DMS53 (cell line): ENCODE data around the gene RASA4B.

ENCODE experiments used
- DNase-seq: peaks from one replicate; lab custom pipeline; 2025; lab: John Stamatoyannopoulos, UW

RASA4B gene

DNA sequence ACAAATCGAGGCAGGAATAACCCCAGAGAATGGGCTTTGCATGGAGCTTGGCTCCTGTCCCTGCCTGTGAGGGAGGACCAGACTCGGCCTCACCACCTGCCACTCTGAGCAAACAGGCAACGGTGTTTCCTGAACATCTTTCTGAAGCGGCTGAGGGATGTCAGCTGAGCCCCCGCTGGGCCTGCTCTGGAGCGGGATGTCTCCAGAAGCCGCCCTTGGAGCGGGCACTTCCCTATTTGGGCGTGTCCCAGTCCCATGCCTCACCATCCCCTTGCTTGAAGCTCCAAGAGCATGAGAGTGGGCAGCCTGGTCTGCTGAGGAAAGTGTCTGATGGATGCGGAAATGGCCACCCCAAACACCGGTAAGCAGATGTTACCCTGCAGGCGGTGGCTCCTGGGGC lies 63.1 kb downstream of the RASA4B start:
- peak; percentile 83 for DNase-seq

DNA sequence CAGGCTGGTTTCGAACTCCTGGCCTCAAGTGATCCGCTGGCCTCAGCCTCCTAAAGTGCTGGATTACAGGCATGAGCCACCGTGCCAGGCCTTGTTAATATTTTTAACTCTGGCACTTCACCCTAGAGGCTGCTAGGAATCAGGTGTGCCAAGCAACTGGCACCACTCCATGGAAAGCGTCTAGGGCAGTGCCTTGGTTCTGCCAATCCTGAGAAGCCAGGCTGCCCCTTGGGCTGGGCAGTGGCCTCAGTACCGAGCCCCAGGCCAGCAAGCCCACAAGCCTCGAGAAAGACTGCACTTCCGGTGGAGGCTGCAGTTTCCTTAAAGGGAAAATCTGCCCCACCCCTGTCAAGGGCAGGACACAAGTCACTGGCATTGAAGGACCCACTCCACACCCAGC lies 64.3 kb downstream of the RASA4B start:
- DNase-seq: peak; percentile 52

GRCh38 chr7:102452451-102452850 lies 65.1 kb downstream of the RASA4B start:
- DNase-seq: no peak

- peak; percentile 94 for DNase-seq
Observed at GRCh38 chr7:102451371-102452054, 66.1 kb downstream of the RASA4B start.

GRCh38 chr7:102450242-102450641 lies 67.3 kb downstream of the RASA4B start:
- peak; percentile 66 for DNase-seq

- no peak for DNase-seq
Observed at GRCh38 chr7:102449136-102449535, 68.4 kb downstream of the RASA4B start.

DNA sequence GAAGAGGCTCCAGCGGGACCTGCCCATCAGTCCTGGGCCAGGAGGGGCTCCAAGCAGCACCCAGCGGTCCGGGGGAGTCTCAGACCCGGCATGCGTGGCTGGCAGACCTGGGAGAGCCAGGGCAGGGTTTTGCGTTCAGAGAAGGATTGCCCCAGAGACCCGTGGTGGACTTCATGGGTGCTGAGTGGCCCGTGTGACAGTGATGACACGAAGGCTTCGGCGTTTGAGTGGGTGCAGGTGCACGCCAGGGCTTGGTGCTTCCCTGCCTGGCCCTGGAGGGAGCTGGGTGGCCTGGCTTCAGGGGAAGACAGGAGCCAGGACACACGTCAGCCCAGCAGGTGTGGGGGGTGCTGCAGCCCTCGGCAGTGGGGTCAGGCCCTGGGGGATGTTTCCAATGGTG lies 70.3 kb downstream of the RASA4B start:
- no peak for DNase-seq

DNA sequence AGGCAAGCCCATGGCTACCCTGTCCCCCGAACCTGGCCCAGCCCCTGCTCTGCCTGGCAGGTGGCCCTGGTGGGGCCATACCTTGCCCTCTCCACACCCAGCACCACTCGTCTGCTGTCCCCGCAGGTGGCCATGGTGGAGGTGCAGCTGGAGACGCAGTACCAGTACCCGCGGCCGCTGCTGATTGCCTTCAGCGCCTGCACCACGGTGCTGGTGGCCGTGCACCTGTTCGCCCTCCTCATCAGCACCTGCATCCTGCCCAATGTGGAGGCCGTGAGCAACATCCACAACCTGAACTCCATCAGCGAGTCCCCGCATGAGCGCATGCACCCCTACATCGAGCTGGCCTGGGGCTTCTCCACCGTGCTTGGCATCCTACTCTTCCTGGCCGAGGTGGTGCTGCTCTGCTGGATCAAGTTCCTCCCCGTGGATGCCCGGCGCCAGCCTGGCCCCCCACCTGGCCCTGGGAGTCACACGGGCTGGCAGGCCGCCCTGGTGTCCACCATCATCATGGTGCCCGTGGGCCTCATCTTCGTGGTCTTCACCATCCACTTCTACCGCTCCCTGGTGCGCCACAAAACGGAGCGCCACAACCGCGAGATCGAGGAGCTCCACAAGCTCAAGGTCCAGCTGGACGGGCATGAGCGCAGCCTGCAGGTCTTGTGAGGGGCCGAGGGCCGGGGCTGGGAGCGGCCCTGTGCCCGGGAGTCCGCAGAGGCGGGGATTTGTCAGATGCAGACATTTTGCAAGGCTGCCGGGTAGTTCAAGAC lies 71.0 kb downstream of the RASA4B start:
- no peak for DNase-seq

DNA sequence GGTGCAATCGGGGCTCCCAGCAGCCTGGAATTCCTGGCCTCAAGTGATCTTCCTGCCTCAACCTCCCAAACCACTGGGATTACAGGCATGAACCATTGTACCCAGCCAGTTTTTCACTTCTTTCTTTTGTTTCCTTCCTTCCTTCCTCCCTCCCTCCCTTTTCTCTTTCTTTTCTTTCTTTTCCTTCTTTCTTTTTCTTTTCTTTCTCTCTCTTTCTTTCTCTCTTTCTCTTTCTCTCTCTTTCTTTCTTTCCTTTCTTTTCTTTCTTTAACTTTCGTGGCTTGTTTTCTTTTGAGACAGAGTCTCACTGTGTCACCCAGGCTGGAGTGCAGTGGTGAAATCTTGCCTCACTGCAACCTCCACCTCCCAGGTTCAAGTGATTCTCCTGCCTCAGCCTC lies 71.9 kb downstream of the RASA4B start:
- DNase-seq: no peak

DNA sequence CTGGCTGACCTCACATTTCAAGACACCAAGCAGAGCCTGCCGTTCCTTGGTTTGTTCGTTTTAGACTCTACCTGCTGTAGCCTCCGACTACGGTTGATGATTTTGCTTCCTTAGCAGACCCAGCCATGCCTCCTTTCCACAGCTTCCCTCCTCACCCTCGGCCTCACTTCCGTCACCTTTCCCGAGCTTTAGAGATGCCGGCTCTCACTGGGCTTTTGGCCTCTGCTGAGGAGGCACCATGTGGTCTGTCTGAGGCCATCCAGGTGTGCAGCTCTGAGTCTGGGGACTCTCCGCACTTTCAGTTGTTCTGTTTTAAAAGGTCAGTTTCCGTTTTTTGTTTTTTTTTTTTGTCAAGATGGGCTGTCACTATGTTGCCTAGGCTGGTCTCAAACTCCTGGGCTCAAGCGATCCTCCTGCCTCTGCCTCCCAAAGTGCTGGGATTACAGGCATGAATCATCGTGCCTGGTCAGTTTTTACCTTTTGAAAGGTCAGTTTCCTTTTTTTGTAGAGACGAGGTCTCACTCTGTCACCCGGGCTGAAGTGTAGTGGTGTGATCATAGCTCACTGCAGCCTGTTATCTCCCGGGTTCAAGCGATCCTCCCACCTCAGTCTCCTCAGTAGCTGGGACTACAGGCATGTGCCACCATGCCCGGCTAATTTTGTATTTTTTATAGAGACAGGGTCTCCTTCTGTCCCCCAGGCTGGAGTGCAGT lies 72.5 kb downstream of the RASA4B start:
- DNase-seq: no peak

DNA sequence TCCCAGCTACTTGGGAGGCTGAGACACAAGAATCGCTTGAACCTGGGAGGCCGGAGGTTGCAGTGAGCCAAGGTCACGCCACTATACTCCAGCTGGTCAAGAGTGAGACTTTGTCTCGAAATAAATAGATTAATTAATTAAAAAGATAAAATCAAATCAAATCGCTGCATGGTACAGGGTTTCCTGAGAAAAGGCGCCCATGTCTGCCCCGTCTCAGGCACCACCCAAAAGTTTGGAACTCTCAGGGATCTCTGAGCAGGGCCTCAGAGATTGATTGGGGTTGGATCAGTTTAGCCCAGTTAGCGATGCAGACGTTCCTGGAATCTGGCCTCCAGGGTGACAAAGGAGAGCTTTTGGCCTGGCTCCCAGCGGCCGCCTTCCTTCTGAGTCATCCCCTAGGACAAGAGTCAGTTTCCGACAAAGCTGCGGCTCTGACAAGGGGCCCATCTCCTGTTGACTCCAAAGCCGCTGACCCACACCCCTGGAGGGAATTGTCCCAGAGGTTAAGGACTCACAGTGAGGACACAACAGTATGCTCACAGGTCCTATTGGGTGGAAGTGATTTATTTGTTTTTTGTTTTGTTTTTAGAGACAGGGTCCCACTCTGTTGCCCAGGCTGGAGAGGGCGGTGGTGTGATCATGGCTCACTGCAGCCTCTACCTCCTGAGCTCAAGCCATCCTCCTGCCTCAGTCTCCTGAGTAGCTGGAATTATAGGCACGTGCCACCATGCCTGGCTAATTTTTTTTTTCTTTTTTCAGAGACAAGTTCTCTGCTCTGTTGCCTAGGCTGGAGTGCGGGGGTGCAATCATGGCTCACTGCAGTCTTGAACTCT lies 77.4 kb downstream of the RASA4B start:
- DNase-seq: peak; percentile 56

DNA sequence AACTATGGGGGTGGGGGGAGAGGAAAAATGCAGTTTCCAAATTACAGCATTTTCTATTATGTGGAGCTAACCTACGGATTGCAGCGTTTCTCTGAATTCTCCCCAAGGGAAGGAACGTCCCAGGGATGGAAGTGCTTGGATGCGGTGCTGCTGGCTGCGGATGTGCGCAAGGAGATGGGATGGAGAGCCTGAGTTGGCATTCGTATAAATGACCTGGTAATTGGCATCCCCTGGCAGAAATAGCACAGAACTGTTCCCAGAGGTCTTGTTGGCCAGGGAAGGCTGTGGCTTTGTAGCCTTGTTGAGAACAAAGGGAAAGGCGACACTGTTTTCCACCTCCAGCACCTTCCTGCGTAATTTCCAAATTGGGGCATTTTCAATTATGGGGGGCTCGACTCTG lies 81.5 kb downstream of the RASA4B start:
- DNase-seq: no peak

- no peak for DNase-seq
Observed at GRCh38 chr7:102434039-102434486, 83.5 kb downstream of the RASA4B start.

DNA sequence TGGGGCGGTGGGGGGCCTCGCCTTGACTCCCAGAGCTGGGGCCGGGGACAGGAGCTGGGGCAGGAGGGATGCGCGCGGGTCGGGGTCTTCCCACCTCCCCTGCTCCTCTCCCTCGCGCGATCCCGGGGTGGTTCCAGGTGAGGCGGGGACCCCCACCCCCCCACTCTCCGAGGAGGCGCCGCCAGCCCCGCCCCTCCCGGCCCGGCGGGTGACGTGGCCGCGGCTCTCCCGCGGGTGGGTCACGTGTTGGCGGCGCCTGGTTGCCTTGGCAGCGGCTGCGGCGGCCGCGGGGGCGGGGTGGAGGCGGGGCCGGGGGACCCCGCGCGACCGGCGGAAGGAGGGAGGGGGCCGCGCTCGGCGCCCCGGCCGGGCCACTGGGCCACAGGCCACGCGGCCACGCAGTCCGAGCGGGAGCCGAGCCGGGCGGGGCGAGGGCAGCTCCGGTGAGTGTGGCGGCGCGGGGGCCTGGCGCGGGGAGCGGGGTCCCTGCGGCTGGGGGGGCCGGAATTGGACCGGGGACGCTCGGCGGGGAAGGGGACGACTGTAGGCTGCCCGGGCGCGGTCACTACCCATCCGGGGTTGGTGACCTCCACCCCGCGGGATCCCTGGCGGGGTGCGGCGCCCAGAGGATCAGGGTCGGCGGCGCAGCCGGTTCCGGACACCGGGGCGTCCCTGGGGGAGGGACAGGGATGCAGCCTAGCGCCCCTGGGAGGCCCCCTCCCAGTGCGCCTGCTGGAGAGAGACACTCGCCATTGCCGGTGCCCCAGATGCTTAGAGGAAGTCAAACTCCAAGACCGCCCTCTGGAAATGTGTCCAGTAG lies 84.1 kb downstream of the RASA4B start, which contains the start of gene ORAI2:
Gene ORAI2 (plus strand): TSS at position 357 of the 820 bp plus-strand sequence. CDS start 5,382 bp downstream, outside the sequence.
- DNase-seq: peak; percentile 92
